ENCODE results near the gene GAS7.

GRCh38 chr17:10205549-10206185 lies 7.3 kb upstream of the GAS7 start:
- TF ChIP-seq FOXP1 (CRISPR knock-in tag; IDR thresholded peaks at IDR 0.05; ENCODE audit: borderline replicate concordance): no peak
- no peak for TF ChIP-seq ZNF263 (CRISPR knock-in tag; IDR thresholded peaks at IDR 0.05; ENCODE audit: low read depth)
- TF ChIP-seq KAT7 (CRISPR knock-in tag; IDR thresholded peaks at IDR 0.05; ENCODE audit: borderline replicate concordance): no peak
- TF ChIP-seq CTCF (IDR thresholded peaks at IDR 0.05): no peak
- no peak for TF ChIP-seq E2F1 (CRISPR knock-in tag; IDR thresholded peaks at IDR 0.05)
- no peak for TF ChIP-seq PREB (CRISPR knock-in tag; IDR thresholded peaks at IDR 0.05; ENCODE audit: borderline replicate concordance)
- TF ChIP-seq ZBTB43 (CRISPR knock-in tag; IDR thresholded peaks at IDR 0.05): no peak
- TF ChIP-seq NR1H2 (CRISPR knock-in tag; IDR thresholded peaks at IDR 0.05): no peak
- TF ChIP-seq ZNF138 (CRISPR knock-in tag; conservative IDR thresholded peaks at IDR 0.05): no peak
- TF ChIP-seq ZNF512 (CRISPR knock-in tag; IDR thresholded peaks at IDR 0.05; ENCODE audit: borderline replicate concordance): no peak
- TF ChIP-seq ATF6 (CRISPR knock-in tag; IDR thresholded peaks at IDR 0.05): no peak
- TF ChIP-seq HMGXB4 (CRISPR knock-in tag; IDR thresholded peaks at IDR 0.05): no peak
- no peak for TF ChIP-seq MLX (CRISPR knock-in tag; IDR thresholded peaks at IDR 0.05)

Data from WTC11 (cell line).